ENCODE data around the gene C2. TPM values are rescaled to one million over a fixed set of nuclear protein-coding genes. Genes with fewer than 3 reads are reported as not detected.
"Not testable (repeated sequence)": the region's sequence is repeated elsewhere in the genome, so short reads cannot be mapped to it uniquely, and the experiment has no call there.

The C2 gene
- polyA plus RNA-seq, 4 donors, result 3.1 to 12.4 (median 5.0) TPM

DNA sequence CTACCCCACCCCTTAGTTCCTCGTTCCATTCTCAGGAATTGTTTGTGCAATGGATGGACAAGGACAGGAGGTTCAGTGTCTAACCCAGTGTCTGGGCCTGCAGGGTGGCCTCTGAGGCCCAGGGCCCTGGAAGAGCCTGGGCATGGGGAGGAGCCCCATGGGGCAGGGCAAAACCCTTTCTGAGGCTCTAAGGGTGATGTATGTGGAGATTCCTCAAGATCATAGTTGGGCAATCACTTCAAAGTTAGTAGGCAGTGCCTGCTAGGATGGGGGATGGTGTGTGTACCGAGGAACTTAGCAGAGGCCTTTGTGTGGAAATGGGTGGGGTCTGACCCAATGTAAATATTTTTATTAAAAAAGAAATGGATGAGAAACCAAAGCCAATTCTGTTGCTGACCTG lies 6.7 kb upstream of the C2 start:
- no peak for DNase-seq (ENCODE audit: low read depth in 4 of 4, low spot score in 3 of 4)

GRCh38 chr6:31922942-31923341 lies 4.6 kb upstream of the C2 start:
- no peak for DNase-seq (ENCODE audit: low read depth in 4 of 4, low spot score in 3 of 4)

GRCh38 chr6:31927863-31928671 lies 550 bp downstream of the C2 start:
- no peak for DNase-seq (ENCODE audit: low read depth in 4 of 4, low spot score in 3 of 4)

DNA sequence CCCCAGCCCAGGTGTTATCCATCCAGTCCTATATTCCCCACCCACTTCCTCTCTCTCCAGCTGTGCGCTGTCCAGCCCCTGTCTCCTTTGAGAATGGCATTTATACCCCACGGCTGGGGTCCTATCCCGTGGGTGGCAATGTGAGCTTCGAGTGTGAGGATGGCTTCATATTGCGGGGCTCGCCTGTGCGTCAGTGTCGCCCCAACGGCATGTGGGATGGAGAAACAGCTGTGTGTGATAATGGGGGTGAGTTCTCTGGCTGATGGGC lies 1.1 kb downstream of the C2 start:
- DNase-seq (ENCODE audit: low read depth in 4 of 4, low spot score in 3 of 4), result no peak

- no peak for DNase-seq (ENCODE audit: low read depth in 4 of 4, low spot score in 3 of 4)
These were observed 3.4 kb downstream of the C2 start for GRCh38 chr6:31930962-31931361.

DNA sequence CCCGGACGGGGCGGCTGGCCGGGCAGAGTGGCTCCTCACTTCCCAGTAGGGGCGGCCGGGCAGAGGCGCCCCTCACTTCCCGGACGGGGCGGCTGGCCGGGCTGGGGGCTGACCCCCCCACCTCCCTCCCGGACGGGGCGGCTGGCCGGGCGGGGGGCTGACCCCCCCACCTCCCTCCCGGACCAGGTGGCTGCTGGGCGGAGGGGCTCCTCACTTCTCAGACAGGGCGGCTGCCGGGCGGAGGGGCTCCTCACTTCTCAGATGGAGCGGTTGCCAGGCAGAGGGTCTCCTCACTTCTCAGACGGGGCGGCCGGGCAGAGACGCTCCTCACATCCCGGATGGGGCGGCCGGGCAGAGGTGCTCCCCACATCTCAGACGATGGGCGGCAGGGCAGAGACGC lies 4.6 kb downstream of the C2 start:
- not testable (repeated sequence) for DNase-seq (ENCODE audit: low read depth in 4 of 4, low spot score in 3 of 4)

DNA sequence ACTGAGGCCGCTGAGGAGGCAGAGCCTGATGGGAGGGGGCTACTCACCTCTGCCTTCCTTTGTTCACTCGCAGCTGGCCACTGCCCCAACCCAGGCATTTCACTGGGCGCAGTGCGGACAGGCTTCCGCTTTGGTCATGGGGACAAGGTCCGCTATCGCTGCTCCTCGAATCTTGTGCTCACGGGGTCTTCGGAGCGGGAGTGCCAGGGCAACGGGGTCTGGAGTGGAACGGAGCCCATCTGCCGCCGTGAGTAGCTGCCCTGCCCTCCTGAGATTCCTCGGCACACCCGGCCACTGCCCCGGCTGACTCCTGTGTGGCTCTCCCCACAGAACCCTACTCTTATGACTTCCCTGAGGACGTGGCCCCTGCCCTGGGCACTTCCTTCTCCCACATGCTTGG lies 6.0 kb downstream of the C2 start:
- no peak for DNase-seq (ENCODE audit: low read depth in 4 of 4, low spot score in 3 of 4)

- no peak for DNase-seq (ENCODE audit: low read depth in 4 of 4, low spot score in 3 of 4)
These were observed 7.5 kb downstream of the C2 start for GRCh38 chr6:31935021-31935420.

DNA sequence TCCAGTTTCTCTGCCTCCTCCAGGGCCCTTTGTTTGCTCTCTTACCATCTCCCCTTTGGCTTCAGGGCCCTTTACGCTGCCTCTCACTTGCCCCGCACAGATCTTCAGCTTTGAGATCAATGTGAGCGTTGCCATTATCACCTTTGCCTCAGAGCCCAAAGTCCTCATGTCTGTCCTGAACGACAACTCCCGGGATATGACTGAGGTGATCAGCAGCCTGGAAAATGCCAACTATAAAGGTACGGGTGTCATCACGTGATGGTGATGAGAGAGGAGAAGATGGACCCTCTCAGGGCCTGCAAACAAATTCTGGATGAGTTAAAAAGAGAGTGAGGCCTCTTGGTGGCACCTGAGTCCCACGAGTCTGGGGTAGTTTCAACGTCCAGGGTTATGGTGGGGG lies 8.3 kb downstream of the C2 start:
- no peak for DNase-seq (ENCODE audit: low read depth in 4 of 4, low spot score in 3 of 4)

- DNase-seq (ENCODE audit: low read depth in 4 of 4, low spot score in 3 of 4), result no peak
These were observed 12.7 kb downstream of the C2 start for GRCh38 chr6:31940256-31940664.

DNA sequence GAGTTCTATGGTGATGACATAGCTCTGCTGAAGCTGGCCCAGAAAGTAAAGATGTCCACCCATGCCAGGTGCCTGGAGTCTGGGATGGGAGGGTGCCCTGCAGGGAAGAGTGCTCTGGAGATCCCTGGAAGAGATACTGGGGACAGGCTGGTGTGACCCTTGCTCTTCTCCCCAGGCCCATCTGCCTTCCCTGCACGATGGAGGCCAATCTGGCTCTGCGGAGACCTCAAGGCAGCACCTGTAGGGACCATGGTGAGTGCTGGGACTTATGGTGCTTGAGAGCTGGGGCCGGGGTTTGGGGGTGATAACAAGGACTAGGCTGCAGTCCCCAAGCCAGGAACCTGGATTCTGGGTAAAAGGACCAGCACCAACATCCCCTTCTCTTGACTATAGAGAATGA lies 16.2 kb downstream of the C2 start:
- DNase-seq (ENCODE audit: low read depth in 4 of 4, low spot score in 3 of 4), result no peak

GRCh38 chr6:31945154-31945506 lies 17.6 kb downstream of the C2 start:
- DNase-seq (ENCODE audit: low read depth in 4 of 4, low spot score in 3 of 4), result no peak

DNA sequence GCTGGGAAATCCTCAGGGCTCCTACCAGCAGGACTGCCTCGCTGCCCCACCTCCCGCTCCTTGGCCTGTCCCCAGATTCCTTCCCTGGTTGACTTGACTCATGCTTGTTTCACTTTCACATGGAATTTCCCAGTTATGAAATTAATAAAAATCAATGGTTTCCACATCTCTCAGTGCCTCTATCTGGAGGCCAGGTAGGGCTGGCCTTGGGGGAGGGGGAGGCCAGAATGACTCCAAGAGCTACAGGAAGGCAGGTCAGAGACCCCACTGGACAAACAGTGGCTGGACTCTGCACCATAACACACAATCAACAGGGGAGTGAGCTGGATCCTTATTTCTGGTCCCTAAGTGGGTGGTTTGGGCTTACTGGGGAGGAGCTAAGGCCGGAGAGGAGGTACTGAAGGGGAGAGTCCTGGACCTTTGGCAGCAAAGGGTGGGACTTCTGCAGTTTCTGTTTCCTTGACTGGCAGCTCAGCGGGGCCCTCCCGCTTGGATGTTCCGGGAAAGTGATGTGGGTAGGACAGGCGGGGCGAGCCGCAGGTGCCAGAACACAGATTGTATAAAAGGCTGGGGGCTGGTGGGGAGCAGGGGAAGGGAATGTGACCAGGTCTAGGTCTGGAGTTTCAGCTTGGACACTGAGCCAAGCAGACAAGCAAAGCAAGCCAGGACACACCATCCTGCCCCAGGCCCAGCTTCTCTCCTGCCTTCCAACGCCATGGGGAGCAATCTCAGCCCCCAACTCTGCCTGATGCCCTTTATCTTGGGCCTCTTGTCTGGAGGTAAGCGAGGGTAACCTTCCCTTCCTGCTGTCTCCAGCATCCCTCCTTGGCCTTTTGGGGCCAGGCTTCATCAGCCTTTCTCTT lies 18.2 kb downstream of the C2 start, which contains the start of gene CFB:
TSS of gene CFB (plus strand) at position 589 of the 863 bp plus-strand sequence. CDS start at position 716, 127 bp downstream.
- DNase-seq (ENCODE audit: low read depth in 4 of 4, low spot score in 3 of 4), result no peak

DNA sequence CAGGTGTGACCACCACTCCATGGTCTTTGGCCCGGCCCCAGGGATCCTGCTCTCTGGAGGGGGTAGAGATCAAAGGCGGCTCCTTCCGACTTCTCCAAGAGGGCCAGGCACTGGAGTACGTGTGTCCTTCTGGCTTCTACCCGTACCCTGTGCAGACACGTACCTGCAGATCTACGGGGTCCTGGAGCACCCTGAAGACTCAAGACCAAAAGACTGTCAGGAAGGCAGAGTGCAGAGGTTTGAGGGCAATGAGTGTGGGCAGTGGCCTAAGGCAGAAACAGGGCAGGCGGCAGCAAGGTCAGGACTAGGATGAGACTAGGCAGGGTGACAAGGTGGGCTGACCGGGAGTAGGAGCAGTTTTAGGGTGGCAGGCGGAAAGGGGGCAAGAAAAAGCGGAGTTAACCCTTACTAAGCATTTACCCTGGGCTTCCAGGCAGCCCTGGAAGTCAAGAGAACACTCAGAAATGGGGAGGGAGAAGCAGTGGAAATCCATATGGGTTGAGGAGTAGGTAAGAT lies 18.9 kb downstream of the C2 start:
- no peak for DNase-seq (ENCODE audit: low read depth in 4 of 4, low spot score in 3 of 4)

DNA sequence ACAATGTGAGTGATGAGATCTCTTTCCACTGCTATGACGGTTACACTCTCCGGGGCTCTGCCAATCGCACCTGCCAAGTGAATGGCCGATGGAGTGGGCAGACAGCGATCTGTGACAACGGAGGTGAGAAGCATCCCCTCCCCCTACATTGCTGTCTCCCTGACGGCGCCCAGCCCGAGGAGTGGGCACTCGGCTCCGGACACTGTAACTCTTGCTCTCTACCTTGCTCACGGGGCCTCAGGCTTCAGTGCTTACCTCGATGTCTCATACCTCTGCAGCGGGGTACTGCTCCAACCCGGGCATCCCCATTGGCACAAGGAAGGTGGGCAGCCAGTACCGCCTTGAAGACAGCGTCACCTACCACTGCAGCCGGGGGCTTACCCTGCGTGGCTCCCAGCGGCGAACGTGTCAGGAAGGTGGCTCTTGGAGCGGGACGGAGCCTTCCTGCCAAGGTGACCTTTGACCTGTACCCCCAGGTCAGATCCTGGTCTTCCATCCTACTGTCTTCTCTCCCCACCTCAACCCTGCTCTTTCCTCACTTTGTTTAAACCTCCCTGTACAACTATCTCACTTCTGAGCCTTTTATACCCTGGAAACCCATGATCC lies 19.7 kb downstream of the C2 start:
- DNase-seq (ENCODE audit: low read depth in 4 of 4, low spot score in 3 of 4), result no peak

GRCh38 chr6:31947864-31948263 lies 20.3 kb downstream of the C2 start:
- no peak for DNase-seq (ENCODE audit: low read depth in 4 of 4, low spot score in 3 of 4)

DNA sequence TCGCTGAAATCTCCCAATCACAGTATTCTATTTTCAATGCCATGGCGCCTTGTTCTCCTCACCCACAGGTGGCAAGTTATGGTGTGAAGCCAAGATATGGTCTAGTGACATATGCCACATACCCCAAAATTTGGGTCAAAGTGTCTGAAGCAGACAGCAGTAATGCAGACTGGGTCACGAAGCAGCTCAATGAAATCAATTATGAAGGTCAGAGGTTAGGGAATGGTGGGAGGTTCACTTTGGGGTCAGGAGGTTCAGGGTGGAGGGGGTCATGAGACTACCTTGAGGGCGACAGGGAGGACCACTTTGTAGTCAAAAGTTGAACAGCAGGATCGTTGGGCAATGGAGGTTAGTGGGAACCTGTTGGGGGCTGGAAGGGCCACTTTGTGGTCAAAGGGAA lies 20.8 kb downstream of the C2 start:
- no peak for DNase-seq (ENCODE audit: low read depth in 4 of 4, low spot score in 3 of 4)

DNA sequence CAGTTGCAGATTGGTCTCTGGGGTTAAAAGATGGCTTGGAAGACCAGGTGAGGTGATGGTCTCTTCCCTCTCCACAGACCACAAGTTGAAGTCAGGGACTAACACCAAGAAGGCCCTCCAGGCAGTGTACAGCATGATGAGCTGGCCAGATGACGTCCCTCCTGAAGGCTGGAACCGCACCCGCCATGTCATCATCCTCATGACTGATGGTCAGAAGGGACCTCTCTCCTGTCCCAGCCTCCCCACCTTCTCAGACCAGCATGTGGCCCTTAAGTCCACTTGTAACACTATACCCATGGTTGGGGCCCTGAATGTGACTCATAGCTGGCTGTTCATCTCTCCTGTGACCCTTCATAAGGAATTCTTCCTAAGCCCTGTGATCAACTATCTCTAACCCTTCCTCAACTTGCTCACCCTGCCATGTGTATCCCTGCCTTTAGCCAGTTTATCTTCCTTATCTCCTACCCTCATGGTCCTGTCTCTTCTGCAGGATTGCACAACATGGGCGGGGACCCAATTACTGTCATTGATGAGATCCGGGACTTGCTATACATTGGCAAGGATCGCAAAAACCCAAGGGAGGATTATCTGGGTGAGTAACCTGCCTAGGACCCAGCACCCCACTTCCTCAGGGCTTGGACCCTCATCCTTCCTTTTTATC lies 21.4 kb downstream of the C2 start:
- no peak for DNase-seq (ENCODE audit: low read depth in 4 of 4, low spot score in 3 of 4)

DNA sequence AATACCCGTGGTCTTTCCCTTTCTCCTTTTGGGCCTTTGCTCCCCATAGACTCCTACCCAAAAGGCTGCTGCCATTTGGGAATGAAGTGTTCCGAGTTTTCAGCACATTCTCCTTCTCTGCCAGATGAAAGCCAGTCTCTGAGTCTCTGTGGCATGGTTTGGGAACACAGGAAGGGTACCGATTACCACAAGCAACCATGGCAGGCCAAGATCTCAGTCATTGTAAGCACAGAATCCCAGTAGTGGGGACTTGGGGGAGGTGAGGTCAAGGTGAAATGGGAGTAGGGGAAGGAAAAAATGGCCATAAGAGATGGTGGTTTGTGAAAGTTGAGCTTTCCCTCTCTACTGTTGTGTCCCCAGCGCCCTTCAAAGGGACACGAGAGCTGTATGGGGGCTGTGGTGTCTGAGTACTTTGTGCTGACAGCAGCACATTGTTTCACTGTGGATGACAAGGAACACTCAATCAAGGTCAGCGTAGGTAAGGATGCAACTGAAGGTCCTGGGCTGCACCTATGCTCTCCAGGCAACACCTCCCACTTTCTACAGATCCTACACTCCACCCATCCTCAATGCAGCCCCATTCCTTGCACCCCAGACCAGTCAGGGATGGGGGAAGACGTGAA lies 22.5 kb downstream of the C2 start:
- no peak for DNase-seq (ENCODE audit: low read depth in 4 of 4, low spot score in 3 of 4)

GRCh38 chr6:31952140-31952805 lies 24.8 kb downstream of the C2 start:
- DNase-seq (ENCODE audit: low read depth in 4 of 4, low spot score in 3 of 4), result no peak

Data from left renal pelvis (tissue), 4 donors.